Pons (tissue), 1 donor: ENCODE data around the gene TRIM33.
"Not testable (repeated sequence)": the region's sequence is repeated elsewhere in the genome, so short reads cannot be mapped to it uniquely, and the experiment has no call there.

Experiments
- DNase-seq: peaks from one replicate; pipeline ENCODE4 v3.0.0-alpha.2; 2016; ENCODE audit warnings: low spot score

TRIM33 gene

DNA sequence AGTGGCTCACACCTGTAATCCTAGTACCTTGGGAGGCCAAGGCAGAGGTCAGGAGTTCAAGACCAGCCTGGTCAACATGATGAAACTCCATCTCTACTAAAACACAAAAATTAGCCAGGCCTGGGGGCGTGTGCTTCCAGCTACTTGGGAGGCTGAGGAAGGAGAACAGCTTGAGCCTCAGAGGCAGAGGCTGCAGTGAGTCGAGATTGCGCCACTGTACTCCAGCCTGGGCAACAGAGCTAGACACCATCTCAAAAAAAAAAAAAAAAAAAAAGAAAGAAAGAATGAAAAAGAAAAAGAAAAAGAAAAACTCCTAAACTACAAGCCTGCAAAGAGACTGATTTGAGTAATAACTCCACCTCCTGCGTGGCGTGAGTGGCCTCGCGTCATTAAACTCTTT is 92.1 kb downstream of the TRIM33 start:
- DNase-seq, result not testable (repeated sequence)

DNA sequence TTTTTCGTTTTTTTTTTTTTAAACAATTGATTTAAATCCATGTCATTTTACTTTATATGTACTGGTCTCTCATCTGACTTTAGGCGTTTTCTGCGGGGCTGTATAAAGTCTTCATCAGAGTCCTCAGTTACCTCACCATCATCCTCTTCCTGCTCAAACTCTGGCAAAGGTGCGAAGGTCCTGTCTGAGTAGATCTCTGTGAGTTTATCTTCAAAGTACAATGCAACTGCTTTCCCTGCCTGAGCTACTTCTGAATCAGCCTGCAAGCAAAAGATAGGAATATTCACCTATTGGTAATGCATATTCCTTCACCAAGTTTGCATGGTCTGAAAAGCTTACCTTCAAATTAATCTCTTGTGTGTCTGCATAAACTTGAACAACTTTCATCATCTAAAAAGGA is 113.4 kb downstream of the TRIM33 start:
- DNase-seq, result no peak

DNA sequence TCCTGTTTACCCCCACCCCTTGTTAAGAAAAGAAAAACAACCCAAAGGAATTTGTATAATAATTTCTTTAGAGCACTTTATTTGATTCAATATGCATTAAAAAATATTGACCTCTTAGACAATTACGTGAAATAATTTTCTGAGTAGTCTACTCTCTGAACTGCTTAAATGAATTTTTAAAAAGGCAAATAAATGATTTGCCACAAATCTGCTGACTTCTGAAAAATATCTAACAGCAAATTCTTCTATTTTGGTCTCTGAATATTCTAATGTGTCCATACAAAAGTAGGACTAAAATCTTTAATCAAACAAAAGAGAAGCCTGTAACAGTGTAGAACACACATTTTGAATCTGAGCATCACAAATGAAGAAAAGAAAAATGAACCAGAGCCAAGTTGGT is 115.1 kb downstream of the TRIM33 start:
- DNase-seq, result no peak

DNA sequence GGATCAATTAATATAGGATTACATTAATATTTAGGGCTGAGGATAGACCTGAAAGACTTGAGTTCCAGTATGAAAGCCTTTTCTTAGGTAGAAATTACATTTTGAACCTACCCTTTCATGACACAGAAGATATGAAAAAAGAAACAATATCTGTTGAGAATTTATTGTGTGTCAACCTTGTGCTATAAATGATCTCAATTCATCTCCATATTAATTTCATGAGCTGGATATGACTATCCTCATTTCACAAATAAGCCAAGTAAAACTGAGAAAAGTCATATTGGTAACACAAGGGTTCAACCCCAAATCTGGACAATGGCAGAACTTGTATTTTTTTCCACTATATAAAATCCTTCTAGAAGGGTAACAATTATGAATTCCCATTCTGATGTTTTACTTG is 120.0 kb downstream of the TRIM33 start:
- DNase-seq, result no peak

DNA sequence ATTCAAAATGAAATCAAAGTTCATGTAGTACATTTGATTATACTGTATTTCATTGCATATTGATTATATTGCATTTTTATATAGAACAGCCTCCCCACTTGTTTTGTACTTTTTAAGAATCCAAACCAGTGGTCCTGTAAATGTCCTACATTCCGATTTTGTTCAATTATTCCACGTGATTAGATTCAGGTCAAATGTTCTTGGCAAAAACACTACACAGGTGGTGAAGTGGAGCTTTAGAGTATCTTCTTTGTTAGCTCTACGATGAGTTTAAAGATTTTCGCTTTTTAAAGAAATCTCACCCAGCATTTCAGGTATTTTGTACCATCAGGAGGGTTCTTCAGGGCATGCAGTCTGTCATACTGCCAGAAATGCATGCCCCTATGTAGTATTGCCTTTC is 120.6 kb downstream of the TRIM33 start:
- DNase-seq, result no peak

DNA sequence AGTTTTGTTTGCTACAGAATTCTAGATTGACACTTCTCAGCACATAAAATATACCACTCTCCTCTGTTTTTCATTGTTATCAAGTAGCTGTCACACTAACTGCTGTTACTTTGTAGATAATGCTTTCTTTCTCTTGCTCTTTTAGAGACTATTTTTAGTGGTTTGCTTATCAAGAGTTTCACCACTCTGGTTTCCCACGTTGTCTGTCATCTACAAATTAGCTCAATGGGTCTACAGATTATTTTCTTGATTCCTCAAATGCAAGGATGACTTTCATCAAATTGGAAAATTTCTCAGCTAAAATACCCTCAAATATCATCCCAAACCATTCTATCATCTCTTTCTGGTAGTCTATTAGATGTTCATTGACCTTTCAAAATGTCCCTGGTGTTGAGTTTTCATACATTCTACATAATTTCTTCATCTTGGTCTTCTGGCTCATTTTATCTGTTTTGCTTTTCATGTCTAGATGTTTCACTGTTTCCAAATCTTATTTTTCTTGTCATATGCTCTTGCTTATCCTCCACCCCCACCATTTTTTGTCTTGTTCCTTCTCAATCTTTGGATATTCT is 122.5 kb downstream of the TRIM33 start:
- no peak for DNase-seq

DNA sequence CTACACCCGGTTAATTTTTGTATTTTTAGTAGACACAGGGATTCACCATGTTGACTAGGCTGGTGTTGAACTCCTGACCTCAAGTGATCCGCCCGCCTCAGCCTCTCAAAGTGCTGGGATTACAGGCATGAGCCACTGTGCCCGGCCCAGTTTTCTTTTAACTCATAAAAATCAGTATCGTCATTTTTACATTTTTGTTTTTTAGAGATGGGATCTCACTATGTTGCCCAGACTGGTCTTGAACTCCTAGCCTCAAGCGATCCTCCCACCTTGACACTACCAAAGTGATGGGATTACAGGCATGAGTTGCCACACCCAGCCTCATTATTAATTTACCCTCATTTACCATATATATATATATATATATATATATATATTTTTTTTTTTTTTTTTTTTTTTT is 123.4 kb downstream of the TRIM33 start:
- not testable (repeated sequence) for DNase-seq

- DNase-seq, result no peak
Measured at GRCh38 chr1:114387010-114387360, 124.0 kb downstream of the TRIM33 start.

GRCh38 chr1:114386129-114387009 is 124.6 kb downstream of the TRIM33 start:
- no peak for DNase-seq

DNA sequence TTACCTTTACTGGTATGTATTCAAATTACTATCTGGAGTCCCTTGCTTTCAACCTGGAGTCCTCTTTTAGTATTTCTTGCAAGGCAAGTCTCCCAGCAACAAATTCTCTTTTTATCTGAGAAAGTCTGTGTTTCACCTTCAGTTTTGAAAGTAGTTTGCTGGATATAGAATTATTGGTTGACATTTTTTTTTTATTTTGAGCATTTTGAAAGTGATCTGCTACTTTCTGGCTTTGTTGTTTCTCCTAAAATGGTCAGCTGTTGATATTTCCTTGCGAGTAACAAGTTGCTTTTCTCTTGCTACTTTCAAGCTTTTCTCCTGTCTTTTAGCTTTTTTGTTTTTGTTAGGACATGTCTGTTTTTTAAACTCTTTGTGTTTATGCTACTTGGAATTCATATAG is 126.1 kb downstream of the TRIM33 start:
- DNase-seq, result no peak

- no peak for DNase-seq
Measured at GRCh38 chr1:114379987-114380386, 131.0 kb downstream of the TRIM33 start.

- DNase-seq, result no peak
Measured at GRCh38 chr1:114379358-114379757, 131.6 kb downstream of the TRIM33 start.

DNA sequence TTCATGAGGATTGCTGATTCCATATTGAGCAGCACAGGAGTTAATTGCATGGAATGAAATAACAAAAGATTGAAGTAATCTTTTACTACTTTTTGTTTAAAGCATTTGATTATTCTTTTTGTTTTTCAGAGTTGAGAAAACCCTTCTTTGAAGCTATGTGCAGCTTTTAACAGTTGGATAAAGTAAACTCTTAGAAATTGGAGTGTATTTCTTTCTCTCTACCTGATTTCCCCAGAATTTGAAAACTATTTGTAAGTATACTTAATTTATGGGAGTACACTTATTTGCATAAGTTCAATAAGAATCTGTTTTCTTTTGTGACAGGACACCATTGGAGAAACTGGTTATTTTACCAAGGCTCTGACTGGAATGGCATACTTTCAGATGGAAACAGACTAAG is 133.6 kb downstream of the TRIM33 start:
- no peak for DNase-seq

GRCh38 chr1:114369930-114370329 is 141.1 kb downstream of the TRIM33 start:
- DNase-seq, result peak; percentile 21

- not testable (repeated sequence) for DNase-seq
Measured at GRCh38 chr1:114369266-114369919, 141.6 kb downstream of the TRIM33 start.

DNA sequence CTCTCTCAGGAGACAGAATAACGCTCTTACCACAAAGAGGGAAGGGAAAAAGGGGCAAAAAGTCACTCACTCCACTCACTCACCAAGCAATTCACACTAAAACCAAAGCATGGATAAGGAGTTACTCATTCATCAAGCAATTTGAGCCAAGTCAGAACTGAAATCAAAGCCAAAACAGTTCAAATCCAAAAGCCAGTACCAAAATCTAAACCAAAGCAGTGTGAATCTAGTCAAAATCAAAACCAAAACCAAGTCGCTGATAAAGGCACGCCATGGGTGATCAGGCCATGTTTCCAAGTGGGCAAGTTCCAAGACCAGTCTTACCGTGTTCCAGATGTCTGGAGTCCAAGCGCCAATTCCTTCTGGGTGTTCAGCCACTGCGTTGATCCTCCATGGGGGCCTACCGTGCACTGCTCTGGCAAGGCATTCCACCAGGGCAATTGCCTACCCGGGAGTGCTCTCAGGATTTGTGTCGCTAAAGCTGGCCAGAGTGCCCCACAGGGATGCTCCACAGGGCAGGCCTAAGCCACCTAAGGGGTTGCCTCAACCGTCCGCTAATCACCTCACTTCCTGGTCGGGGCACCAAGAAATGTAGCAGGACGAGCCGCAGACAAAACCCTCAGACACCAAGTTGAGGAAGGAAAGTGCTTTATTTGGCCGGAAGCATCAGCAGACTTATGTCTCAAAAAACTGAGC is 142.3 kb downstream of the TRIM33 start:
- DNase-seq, result no peak

- DNase-seq, result no peak
Measured at GRCh38 chr1:114367810-114368209, 143.2 kb downstream of the TRIM33 start.

DNA sequence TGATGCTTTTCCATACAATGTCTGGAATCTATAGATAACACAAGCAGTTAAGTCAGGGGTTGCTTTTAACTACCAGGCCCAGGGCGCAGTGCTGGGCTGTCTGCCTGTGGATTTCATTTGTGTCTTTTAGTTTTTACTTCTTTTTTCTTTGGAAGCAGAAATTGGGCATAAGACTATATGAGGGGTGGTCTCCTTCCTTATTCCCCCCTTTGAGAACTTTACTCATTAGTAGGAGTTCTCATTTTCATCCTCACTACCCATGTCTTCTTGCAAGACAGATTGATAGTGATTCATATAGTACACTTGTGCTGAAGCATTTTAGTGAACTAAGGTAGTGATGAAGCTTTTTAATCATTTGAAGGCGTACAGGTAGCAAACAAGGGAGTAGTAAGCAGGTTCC is 147.8 kb downstream of the TRIM33 start:
- not testable (repeated sequence) for DNase-seq

DNA sequence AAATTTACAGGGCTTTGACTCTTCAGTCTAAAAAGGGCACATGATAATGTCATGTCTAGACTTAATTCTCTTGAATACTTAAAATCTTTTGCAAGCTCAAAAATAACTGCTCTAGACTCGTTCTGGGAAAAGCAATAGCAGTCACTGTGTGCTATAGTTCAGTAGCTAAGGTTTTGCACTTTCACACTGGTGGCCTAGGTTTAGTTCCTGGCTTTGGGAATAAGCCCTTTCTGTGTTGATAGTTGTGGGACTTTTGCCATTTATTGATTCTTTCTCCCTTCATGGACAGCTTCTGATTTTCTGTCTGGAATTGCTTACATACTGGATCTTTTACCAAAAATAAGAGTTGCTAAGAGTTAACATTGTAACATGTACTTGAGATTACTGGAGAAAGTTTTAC is 151.2 kb downstream of the TRIM33 start:
- DNase-seq, result no peak

- no peak for DNase-seq
Measured at GRCh38 chr1:114355240-114355639, 155.8 kb downstream of the TRIM33 start.

DNA sequence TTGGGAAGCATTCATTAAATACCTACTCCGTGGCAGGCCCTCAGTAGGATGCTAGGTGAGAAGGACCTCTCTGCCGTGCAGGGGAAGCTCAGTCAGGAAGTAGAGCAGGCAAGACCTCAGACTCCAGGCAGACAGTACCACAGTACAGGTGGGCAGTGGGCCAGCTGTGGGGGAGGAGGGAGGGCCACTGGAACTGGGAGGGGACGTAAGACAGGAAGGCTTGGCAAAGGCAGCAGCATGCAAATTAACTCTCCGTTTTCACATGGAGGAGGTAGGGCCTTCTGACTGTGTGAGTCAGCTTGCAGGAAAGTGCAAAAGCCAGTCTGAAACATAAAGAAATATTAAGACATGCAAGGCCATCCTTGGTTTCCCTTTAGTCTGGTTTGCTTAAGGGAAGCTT is 157.7 kb downstream of the TRIM33 start:
- no peak for DNase-seq

DNA sequence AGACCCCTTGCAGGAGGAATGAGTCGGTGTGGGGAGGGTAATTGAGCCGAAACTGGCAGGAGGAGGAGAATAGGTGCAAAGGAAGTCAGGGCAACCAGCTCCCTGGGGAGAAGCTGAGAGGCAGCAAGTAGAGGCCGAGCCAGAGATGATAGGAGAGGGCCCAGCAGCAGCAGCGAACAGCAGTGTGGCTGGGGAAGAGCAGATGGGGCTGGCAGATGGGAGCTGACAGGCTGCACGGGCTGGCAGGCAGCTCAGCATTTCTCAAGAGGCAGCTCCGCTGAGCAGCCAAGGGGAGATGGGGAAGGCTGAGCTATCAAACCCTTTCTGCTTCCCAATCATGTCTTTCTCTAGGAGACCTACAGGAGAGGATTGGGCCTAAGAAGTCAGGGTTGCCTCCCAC is 158.2 kb downstream of the TRIM33 start:
- no peak for DNase-seq
